ENCODE measurements around the gene PDGFA.

The PDGFA gene

DNA sequence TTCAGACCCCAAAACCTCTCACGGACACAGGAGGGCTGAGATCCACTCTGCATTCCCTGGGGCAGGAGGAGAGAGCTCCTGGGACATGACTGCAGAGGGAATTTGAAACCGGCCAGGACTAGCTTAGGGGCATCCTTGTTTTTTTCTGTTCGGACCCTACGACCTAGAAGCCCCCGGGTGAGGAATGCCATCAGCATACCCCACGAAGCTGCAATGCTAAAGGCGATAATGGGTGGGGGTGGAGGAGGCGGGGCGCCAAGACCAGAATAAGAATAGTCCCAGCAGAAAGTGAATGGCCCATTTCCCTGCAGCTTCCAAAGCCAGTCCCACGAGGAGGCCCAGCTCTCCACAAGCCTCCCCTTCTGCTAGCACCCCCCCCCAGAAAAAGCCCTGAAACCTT, 4.0 kb downstream of the PDGFA start:
- DNase-seq = no peak

DNA sequence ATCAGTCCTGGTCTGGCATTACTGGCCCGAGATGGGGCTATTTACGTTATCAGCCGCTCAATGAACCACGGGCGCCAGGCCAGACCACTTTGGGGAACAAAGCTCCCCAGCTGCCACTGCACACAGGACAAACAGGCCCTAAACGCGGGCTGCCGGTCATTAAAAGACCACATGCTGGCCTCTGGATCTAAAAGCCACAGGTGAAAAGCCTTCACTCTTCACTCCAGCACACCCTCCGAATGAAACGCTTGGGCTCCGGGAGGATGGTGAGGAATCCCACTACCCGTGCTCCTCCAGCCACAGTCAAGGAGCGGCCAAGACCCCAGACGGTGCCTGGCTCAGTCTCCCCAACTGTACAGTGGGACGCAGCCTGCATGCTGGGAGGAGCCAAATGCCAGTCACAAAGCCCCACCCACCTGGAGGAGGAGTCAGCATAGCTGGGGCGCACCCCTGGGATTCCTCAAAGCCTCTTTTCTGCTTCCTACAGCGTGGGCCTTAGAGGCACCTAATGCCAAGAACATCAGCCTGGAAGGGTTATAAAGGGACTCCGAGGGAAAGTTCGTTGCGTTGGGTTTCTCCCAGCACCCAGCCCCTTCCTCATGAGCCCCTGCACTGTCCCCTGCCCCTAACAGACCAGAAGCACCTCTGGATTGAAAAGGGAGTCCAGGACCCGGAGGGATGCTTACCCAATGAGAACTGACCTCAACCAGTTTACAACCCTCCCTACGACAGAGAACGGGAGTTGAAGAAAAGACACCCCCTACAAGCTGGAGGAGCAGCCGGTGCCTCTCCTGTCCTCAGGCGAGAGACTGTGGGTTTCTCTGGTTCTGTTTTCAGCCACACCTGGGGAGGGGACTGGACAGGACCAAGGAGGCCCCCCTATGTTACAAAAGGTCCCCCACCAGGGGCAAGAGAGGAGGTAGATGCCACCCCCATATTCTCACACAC, 4.7 kb downstream of the PDGFA start:
- no peak for DNase-seq

DNA sequence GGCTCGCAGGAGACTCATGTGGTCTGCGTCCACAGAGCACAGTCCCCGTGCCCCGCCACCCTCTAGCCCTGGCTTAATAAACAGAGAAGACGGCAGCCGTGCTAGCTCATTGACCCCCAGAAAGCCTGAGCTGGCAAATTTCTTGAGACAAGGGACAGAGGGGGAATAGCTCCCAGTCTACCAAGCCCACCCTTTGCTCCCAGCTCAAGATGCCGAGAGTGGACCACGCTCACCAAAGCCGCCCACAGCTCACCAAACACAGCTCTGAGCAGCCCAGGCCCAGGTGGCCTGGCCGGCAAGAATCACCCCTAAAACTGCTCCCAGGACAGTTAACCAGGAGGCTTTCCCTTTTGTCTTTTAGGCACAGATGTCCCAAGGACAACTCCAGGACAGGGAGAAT, 5.4 kb downstream of the PDGFA start:
- no peak for DNase-seq

DNA sequence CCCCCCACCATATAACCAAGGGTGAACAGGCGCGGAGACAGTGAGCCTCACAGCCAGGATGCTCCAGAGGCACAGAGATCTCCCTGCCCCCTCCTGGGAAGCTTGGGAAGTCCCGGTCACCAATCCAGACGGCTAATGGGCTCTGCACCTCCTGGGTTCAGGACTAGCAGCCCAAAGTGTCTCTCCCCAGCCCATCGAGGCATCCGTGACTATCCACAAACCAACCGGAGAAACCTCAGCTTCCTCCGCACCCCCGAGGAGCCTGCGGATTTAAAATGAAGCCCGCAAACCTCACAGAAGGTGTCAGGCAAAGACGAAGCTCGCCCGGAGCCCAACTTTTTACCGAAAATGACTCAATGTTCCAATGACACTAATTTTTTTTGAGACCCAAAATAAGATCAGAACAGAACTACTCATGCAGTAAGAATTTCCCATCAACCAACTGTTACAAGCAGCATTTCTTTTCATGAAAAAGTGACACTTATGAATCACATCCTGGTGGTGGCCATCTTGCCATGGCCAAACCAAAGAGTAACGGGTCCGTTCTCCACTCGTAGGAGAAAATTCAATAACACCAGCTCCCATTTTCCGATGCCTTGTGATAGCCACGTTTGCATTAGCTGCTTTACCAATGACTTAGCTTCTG, 6.0 kb downstream of the PDGFA start:
- DNase-seq = no peak

DNA sequence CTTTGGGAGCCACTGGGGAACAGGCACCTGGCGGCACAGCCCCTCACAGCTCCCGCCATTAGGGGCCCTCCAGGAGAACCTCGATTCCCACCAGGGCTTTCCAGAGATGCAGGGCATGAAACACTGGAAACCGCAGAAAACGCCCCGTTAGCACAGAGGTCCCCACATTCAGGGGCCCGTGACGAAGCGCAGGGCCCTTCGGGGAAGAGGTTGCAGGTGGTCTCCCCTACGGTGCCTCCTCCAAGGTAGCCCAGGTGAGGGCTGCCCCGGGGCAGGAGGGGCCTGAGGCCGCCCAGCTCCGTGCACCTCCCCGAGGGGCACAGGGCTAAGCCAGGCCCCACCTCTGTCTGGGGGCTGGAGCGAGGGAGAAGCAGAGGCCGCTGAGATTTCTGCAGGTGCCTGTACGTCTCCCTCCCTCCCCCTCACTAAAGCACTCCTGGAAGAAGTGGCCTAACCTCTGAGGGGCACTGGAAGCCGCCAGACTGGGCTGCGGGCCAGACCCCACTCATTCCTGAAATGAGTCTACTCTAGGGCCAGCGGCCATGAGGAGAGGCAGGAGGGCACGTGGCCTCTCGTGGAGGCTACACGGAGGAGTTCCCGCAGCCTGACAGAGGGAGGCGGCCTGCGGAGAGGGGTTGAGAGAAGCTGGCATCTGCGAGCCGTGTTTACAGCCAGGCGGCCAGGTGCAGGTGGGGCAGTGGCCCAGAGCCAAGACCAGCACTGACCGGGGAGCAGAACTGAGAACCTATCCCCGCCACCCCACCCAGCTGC, 6.9 kb downstream of the PDGFA start:
- peak; percentile 82 for DNase-seq

DNA sequence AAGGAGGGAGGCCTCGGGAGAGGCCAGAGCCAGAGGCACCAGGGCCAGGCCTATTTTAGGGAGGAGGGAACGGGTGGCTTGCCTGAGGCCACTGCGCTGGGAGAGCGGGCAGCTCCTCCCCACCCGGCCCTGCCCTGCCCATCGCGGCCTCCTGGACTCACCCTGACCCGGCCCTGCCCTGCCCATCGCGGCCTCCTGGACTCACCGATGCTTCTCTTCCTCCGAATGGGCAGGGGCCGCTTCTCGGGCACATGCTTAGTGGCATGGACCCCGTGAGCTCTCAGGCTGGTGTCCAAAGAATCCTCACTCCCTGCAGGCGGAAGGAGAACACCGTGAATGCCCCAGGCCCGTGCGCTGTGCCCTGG, 7.5 kb downstream of the PDGFA start:
- DNase-seq = no peak

DNA sequence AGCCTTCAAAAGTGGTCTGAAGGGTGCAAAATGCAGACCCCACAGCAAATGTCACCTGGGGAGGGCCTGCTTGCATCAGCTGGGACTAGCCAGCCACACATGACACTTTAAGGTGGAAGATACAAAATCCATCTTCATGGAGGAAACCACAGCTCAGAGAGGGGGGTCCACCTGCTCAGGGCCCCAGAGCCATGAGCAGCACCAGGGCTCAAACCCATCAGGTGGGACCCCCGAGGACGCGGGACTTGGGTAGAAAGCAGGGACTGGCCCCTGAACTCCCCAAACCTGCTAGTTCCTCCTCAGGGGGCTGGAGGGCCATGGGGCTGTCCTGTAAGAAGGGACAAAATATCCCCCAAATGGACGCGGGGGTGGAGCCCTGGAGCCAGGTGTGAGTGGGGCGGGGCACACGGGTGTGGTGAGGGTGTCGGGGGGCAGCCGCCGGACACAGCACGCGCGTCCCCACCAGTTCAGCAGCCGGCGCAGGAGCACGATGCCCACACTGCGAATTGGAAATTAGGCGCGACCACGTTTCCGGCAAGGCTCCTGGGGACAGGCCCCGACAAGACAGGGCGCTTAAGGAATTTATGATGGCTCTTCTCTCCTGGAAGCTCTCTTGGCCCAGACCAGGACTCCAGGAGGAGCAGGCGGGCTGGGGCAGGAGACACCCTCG, 8.0 kb downstream of the PDGFA start:
- no peak for DNase-seq

DNA sequence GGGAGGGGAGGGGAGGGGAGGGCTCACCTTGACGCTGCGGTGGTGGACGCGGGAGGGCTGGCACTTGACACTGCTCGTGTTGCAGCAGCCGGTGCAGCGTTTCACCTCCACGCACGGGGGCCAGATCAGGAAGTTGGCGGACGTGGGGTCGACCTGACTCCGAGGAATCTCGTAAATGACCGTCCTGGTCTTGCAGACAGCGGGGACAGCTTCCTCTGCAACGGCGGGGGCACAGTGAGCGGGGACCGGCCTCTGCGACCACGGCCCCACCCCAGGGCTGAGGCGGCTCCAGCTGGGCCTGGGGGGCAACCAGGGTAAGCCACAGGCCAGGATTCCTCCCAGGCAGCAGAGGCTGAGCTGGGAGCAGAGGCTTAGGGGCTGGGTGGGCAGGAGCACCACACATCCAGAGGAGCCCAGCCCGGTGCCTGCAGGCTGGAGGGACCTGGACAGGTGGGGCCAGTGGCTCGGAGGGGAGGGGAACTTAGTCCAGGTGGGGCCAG, 8.8 kb downstream of the PDGFA start:
- no peak for DNase-seq

DNA sequence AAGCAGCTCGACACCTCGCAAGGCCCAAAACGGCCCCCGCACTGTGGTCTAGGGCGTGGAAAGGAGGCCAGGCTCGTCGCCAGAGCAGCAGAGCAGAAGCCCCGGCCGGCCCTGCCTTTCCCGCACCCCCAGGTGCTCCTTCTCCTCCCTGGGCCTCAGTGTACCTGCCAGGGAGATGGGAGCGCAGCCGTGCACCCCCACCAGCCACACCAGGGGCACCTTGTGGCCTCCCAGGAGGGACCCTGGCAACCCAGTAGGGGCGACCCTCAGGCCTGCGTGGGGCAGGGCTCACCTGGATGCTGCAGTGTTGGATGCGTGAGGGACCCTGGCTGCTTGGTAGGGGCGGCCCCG, 9.5 kb downstream of the PDGFA start:
- no peak for DNase-seq

DNA sequence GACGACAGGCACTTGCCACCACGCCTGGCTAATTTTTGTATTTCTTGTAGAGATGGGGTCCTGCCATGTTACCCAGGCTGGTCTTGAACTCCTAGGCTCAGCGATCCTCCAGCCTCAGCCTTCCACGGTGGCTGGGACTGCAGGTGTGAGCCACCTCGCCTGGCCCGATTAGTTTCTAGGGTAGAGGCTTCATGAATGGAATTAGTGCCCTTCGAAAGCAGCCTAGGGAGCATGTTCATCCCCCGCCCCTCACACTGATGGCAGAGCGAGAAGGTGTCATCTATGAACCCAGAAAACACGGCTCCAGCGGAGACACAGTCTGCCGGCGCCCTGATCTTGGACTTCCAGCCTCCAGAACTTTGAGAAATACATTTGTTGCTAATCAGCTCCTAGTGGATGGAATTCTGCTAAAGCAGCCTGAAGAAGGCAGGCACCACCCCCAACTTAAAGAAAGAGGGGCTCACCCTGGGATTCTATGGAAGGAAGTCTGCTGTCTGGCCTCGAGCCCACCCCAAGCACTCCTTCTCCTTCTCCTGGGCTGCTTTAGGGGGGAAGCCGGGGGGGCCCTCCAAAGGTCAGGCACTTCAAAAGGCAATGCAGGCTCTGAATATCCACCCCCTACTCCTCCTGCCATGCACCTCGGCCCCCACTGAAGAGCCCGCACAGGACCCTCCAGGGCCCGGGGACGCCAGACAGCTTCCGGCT, 10.1 kb downstream of the PDGFA start:
- DNase-seq = no peak

DNA sequence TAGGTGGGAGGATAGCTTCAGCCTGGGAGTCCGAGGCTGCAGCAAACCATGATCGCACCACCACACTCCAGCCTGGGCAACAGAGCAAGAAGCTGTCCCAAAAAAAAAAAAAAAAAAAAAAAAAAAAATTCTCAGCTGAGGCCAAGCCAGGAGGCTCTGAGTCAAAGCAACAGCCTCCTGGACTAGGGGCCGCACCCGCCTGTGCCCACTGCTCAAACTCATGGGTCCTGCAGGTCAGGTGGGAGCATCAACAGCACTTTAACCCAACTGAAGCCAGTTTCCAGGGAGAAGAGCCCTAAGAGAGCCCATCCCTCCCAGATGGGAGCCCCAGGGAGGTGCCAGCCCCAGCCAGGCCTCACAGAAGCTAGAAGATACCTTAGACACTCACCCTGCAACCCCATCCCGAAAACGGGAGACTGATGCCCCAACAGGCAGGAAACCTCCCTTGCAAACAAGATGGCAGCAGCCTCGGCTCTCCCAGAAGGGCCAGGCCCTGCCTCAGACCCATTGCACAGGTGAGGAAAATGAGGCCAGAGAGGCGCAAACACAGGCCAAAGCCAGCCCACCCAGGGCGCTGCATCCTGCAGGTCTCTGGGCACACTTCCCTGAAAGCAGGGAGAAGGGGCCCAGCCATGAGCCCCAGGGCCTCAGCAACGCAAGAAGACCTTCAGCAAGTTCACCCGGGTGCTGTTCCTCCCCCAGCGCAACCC, 11.0 kb downstream of the PDGFA start:
- no peak for DNase-seq

DNA sequence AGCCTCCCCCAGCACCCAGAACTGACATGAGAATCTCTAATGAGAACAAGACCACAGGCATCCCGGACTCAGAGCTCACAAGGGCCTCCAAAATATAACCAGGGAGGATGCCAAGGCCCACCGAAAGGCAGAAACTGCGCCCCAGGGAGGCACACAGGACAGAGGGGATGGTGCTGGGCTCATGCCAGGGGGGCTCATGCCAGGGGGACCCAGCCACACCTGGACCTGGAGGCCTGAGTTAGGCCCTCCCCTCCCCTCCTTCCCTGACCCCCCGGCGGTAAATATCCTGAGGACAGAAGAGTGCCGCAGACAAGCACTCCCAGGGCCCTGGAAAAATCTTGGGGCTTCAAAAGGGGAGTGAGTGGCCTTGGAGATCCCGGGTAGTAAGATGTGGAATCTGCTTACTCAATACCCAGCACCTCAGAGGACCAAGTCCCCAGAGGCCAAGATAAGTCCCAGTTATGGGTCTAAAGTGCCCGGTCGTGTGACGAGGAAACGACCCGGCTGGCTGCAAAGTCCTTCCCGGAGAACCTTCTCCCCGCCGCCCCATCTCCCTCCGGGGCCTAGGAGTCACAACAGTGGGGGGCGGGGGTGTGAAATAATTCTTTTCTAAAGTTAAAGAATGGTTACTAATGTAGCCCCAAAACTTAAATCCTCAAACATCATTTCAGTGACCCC, 11.9 kb downstream of the PDGFA start:
- DNase-seq = no peak

DNA sequence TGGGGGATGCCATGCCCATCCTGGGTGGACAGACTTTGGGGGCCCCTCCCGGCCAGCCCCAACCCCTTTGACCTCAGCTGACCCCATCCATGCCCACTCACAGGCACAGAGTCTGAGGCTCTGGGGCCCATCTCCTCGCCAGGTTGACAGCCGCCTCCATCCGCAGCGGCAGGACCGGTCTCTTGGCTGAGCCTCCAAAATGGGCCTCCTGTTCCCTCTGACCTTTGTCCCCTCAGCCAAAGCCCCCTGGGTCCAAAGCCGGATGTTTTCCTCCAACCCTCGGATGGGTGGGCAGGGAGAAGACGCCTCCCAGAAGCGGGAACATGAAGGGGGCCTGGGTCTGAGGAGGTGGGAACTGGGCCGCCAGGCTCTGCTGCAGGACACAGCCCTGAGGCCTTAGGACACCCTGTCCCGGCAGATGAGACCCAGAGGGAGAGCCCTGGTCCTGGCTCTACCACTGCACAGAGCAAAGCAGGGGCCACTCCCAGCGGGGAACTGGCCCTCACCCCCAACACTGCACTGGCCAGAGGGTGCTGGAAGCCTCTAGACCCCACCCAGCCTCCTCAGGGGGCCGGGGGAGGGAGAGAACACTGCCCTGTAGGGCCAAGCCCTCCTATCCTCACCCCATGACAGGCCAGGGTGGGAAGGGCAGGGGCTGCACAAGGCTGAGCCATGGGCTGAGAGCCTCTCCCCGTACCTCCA, 12.6 kb downstream of the PDGFA start:
- no peak for DNase-seq

DNA sequence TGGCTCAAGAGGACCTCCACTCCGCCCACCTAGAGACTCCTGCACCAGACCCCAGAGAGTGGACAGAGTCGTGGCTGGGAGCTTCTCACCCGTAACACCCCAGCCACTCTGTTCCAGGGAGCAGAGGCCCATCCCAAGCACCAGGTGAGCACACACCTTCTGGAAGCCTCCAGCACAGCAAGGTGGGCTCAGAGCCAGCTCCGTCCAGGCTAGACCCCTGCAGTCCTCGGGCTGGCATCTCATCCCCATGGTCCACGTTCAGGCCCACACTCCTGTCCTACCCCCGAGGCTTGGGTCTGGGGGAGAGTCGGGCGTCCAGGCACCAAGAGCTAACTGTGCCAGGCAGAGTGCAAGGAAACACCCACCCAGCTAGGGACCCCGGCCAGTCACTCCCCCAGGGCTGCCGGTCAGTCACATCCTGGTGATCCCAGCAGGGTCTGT, 13.2 kb downstream of the PDGFA start:
- no peak for DNase-seq

DNA sequence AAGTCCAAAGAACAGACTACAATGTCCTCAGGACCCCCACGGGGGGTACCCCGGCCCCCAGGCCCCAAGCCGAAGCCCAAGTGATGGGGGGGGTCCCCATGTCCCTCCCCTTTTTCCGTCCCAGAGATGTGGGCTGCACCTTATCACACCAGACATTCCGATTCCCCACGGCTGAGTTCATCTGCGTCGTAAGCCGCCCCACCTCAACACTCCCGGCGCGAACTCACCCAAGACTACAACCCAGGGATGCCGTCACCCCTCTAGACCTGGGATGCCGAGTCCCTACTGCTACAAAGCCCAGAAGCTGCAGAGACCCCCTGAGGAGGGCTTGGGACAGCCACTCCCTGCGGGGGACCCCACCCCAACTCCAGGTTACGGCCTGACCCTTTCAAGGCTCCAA, 14.5 kb downstream of the PDGFA start:
- no peak for DNase-seq

DNA sequence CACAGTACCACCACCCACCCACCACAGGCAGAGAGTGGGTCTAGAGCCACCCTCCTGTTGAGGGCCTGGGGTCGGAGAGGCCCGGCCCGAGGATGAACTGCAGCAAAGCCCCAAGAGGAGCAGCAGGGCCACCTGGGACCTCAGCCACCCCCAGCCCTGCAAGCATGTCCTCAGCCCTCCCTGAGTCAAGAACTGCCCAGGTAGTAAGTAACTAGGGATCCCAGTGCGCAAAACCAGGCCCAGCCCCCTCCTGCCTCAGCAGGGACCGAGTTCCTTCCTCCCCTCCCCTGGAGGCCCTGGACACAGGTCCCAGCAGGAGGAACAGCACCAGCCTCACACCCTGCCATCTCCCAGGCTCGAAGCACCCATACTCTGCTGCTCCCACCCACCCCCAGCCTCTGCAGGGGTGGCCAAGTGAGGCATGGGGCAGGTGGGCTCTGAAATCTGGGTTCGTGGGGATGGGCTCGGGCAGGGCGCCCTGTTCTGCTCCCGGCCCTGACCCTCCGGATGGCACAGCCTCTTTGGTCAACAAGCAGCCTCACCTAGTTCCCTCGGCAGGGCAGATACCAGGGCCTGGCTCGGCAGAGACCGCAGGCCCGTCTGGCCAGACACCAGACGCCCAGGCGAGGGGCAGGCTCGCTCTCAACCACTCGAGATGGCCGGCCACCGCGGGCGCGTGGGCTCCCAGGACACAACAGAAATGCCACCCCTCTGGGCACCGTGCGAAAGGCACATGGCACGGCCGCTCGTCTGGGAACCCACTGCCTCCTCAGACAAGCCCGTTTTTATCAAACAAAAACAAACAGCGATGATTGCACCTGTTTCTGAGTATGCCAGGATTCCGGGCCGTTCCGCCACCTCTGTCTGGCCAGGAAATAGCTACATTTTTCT, 15.2 kb downstream of the PDGFA start:
- no peak for DNase-seq

DNA sequence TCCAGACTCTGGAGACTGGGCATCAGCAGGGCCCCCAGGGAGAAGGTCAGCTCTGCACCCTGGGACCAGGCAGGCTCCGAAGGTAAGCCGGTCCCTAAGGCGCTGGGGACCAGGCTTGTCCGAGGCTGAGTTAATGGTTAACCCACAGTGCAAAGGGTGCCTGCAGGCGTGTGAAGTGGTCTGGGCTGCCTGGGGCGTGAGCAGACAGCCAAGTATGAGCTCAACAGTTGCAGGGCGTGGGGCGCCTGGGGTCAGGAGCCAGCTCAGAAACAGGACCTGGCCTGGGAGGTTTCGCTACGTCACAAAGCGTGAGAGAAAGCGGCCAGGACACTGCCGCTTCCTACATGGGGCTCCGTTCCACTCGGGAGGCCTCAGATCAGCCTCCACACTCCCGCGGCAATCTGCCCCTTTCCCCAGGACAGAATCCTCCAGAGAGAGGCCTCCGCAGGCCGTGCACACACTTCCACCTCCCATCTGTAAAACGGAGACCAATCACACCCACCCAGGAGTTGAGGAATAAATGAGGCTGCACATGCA, 16.0 kb downstream of the PDGFA start:
- no peak for DNase-seq

DNA sequence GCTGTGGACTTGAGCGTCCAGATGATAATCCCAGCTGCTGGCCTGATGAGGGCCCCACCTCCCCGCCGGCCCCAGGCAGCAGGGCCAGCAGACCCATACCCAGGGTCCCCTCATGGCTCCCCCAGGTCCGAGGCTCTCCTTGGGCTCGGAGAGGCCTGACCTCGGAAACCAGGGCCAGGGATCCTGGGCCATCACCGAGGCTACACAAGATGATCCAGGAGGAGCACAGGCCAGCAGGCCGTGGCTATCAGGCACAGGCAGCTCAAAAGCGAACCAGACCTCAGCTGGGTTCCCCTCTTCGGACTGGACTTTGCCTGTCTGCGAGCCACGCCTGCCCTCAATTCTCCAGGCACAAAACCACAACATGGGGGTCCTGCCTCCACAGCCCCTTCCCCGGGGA, 17.4 kb downstream of the PDGFA start:
- DNase-seq = no peak

DNA sequence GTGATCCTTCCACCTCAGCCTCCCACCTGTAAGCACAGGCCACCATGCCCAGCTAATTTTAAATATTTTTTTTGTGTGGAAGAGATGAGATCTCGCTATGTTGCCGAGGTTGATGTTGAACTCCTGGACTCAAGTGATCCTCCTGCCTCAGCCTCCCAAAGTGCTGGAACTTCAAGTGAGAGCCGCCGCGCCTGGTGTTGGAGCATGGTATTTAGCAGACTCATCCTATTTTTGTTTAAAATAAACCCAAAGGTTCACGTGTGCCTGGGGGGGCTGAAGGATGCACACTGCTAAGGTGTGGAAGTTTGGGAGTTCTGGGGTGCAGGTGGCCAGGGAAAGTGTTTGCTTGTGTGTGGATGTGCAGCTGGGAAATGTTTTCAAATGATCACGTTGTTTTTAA, 18.1 kb downstream of the PDGFA start:
- DNase-seq = no peak

All from SHP77 treated with DMSO at 0.1 percent for 48 hours (cell line).